HG02981 (cell line): ENCODE data around the gene SLC13A2.
A peak's percentile ranks its signal among the peaks of the same experiment; 100 is the strongest.

Experiments used
- ATAC-seq: cut with Tn5 transposase; IDR thresholded peaks from one replicate; pipeline ENCODE4 v1.9.1; 2021; ENCODE audit warnings: mild to moderate bottlenecking, moderate library complexity; ENCODE audit not compliant: unreplicated experiment

Gene SLC13A2

GRCh38 chr17:28491860-28492259 is 18.4 kb downstream of the SLC13A2 start:
- ATAC-seq, result no peak

DNA sequence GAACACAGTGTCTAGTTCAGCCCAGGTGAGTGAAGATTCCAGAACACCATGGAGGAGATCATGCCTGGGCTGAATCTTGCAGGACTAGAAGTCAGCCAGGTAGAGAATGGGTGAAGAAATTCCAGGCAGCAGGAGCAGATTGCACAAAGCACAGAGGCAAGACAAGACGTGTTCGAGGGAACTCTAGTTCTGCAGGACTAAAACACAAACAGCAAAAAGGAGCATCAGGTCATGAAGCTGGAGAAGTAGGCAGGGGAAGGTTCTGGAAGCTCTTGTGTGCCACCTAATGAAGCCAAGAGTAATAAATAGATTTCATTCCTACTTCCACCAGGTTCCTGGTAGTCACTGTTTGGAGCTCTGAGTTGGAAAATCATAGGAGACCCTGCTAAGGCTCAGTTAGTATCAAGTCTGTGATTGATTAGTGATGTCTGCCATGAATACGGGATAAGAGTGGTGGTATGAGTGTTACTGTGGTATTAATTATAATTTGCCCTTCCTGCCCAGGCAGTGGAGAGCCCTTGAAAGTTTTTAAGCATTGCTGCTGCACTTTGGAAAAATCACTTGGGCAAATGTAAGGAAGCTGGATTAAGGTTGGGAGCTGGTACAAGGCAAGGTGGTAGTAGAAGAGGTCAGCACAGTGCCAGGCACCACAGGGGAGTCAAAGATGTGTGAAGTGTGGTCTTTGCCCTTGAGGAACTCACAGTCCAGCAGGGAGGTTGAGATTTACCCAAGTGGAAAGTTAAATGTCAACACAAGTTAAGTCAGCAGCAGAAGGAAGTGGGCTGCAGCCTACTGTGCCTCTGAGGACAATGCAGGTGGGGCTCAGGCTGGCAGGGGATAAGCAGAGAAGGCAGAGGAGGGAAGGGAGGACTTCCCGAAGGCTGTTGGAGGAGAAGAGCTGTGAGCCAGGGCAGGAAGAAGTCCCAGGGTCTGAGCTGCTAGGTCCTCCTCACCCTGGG is 19.2 kb downstream of the SLC13A2 start:
- ATAC-seq, result no peak

- no peak for ATAC-seq
Observed at GRCh38 chr17:28493460-28493859, 20.0 kb downstream of the SLC13A2 start.

GRCh38 chr17:28494445-28495188 is 21.2 kb downstream of the SLC13A2 start:
- ATAC-seq, result peak; percentile 62

- ATAC-seq, result no peak
Observed at GRCh38 chr17:28495635-28496034, 22.2 kb downstream of the SLC13A2 start.

DNA sequence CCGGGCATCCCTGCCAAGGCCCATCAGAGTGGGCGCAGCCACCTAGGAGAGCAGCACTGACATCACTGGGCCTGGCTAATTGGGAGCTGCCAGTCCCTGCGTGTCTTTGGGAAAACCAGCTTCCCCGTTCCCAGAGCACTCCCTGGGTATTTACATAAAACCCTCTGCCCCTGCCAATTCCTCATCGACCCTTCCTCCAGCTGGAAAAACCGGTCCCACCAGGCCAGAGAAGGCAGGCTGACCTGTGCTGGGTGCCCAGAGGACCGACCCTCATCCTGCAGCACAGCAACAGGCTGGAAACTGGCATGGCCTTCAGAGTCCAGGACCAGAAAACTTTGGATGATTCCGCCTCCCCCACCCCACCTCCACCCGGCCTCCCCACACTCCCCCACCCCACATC is 24.5 kb downstream of the SLC13A2 start:
- no peak for ATAC-seq

DNA sequence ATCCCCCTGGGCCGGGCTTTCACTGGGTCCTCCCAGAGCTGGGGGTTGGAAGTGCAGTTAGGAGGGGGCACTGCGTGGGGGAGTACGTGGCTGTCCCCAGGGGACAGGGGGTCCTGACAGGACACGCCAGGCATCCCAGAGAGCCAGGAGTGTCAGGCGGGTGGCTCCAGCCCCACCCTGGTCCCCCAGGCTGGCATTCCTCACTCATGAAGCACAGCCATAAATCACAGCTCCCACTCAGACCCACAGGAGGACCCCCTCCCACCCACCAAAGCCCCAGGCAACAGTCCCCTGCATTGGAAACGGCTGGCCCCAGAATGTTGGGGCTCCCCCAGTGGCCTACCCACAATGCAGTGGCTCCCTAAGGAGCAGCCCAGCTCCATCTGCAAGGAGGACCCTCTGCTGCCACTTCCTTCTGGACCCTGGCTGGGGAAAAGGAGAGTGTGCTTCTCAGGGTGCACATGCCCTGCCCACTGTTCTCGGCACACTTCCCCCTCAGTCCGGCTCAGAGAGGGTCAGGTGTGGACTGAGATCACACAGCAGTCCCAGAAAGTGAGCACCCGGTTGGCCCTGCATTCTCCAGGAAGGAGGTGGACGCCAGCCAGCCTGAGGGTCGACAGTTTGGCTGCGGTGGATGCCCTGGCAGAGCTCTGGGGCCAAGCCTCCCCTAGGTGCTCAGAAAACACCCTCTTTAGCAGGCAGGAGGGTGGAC is 25.4 kb downstream of the SLC13A2 start:
- ATAC-seq, result no peak

DNA sequence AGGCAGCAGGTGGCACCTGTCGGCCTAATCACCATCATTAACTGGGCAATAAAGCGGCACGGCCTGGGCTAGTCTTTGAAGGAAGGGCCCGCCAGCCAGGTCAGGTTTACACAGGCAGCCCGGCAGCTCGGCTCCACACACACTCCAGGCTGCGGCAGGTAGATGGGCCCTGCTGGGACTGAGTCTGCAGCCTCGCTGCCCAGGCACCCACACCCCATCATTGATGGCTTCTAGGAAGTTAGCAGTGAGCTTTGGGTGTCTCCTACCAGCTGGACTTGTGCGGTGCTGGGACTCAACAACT is 25.9 kb downstream of the SLC13A2 start:
- no peak for ATAC-seq

DNA sequence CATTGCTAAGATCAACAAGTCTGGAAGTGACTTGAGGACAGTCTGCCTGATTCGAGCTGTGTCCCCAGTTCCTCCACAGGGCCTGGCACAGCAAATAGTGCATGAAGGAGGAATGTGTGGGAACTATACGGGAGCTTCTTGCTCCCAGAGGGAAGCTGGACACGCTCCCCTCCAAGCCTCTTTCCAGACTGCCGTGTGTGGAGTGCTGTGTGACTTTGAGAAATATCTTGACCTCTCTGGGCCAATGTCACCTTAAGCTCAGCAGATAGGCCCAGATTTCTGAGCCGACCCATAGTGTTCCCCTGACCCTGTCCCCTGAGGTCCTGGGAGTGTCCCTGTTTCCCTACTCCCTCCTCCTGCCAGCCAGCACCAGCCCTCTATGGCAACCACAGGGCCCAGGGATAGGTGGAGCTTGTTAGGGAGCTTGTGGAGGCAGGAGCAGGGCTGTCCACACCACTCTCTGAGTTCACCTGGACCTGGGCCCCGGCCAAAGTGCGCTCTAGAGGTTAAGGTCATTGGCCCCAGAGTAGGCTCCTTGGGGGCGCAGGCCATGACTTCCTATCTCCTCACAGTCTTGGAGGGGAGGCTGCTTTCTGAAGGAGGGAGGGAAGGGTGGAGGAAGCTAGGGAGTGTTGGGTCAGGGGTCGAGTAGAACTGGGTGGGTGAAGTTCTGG is 26.4 kb downstream of the SLC13A2 start:
- ATAC-seq, result no peak

- ATAC-seq, result no peak
Observed at GRCh38 chr17:28500712-28501379, 27.4 kb downstream of the SLC13A2 start.

DNA sequence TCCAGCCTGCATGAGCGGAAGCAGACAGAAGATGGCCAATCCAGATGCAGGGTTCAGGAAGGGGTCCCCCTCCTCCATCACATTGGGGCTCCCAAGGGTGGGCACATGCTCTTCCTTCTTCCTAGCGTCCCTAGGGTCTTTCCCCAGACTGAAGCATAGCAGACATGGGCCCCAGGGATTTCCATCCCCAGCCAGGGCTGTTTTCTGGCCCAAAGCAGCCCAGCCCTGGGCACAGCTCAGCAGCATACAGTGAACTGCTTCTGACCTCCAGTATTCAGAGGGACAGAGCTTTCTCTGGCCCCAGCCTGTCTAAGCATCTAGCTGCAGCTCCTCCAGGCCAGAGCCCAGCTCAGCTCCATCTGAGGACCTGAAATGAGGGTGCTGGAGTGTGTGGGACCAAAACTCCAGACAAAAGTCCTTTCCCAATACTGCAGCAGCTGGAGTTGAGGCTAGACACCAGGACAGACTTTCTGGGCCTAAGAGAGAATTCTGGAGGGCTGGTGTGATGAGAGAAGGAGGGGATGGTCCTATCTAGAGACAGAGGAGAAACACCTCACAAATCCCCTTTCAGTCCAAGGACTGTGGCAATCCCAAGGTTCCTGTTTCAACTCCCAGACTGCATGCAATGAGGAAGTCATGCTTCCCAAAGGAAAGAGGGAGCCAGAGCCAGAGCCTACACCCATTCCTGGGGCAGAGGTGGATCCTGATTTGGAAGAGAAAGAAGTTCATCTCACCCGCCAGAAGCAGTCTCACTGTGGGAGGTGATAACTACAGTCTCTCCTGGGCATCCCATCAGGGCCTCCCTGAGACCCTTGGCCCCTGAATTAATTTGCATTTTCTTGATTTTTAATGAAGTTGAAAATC is 28.2 kb downstream of the SLC13A2 start:
- no peak for ATAC-seq

DNA sequence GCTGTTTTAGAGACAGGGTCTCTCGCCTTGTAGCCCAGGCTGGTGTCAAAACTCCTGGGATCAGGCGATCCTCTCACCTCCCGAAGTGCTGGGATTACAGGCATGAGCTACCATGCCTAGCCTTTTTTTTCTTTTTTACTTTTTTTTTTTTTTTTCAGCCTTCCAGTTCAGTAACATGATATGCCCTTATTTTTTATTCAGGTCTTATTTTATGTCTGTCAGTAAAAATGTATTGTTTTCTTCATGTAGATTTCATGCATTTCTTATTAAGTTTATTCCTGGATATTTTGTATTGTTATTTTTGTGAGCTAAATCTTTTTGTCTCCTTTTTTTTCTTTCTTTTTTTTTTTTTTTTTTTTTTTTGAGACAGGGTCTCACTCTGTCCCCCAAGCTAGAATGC is 30.0 kb downstream of the SLC13A2 start:
- ATAC-seq, result no peak

DNA sequence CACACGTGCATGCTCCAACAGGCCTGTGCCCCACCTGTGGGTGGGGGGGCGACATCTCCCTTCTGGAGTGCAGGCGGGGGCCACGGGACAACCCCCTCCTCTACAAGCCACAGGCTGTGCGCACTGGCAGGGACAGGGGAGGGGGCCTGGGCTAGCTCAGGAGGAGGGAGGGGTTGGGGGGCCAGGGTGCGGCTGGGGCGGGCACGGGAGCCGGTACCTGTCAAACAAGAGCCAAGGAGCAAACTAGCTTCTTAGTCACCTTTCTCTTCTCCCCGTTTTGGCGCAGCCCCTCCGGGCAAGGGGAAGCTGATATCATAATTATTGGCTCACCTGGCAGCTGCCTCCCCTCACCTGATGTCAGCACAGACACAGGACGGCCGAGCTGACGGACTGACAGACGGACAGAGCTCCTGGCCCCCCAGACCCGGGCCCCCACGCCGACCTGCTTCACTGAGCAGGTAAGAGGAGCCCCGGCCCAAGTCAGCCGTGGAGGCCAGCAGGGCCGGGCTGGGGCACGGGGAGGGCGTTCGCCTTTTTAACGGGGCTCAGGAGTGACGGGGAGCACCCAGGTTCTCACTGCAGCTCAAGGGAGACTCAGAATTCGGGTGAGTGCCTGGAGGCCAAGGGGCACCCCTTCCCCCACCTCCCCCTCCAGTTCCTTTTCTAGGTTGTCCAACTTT is 32.7 kb downstream of the SLC13A2 start, which contains the start of gene FOXN1:
Gene FOXN1 (plus strand): TSS at position 363 of the 680 bp plus-strand sequence. CDS start 17,622 bp downstream, outside the sequence.
- ATAC-seq, result no peak

- ATAC-seq, result no peak
Observed at GRCh38 chr17:28506763-28507487, 33.5 kb downstream of the SLC13A2 start.

DNA sequence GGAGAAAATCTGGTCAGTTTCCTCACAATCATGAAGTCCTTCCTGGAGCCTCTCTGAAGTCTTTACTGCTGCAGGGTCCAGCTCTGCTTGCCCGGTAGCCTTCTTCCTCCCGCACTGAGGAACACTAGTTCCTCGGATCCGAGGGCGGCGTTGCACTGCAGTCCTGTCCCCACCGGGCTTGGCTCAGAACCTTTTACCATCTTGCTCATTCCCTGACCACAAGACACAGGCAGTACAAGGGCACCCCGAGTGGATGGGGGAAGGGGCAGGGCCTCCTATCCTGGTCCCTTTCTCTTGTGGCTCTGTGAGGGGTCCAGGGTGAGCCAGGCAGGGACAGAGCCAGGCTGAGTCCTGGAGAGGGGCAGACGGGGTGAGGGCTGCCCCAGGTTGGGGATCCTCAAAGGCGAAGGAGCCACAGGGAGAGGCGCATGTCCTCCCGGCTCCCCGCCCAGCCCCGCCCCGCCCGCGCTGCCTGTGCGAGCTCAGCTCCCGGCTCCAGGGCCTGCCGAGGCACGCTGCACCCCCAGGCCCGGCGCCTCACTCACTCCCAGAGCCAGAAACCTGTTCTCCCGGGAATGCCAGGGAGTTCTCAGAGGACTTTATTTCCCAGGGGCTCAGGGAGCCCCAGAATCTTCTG is 34.2 kb downstream of the SLC13A2 start:
- ATAC-seq, result no peak

GRCh38 chr17:28508211-28508724 is 34.8 kb downstream of the SLC13A2 start:
- ATAC-seq, result no peak

- ATAC-seq, result no peak
Observed at GRCh38 chr17:28509789-28510188, 36.3 kb downstream of the SLC13A2 start.
